Dendritic cell treated with granulocyte-macrophage colony-stimulating factor and Interleukin-4, amounts not matched to agents 40 ng/mL and 50 ng/mL, for 4 days (primary cell): Measurements from ENCODE around the gene PARVA.

Experiments
- H3K27ac Mint-ChIP-seq: one replicate; pipeline ENCODE4 v1.8.0; 2022; ENCODE audit warnings: mild to moderate bottlenecking, mixed read lengths
- H3K27me3 Mint-ChIP-seq: one replicate; pipeline ENCODE4 v1.8.0; 2022; ENCODE audit warnings: mild to moderate bottlenecking, mixed read lengths
- H3K36me3 Mint-ChIP-seq: one replicate; pipeline ENCODE4 v1.8.0; 2022; ENCODE audit warnings: low read depth, mixed read lengths
- H3K4me1 Mint-ChIP-seq: one replicate; pipeline ENCODE4 v1.8.0; 2022; ENCODE audit warnings: low read depth, mixed read lengths
- H3K4me3 Mint-ChIP-seq: one replicate; pipeline ENCODE4 v1.8.0; 2022; ENCODE audit warnings: mild to moderate bottlenecking, moderate library complexity, mixed read lengths
- H3K9me3 Mint-ChIP-seq: one replicate; pipeline ENCODE4 v1.8.0; 2022; ENCODE audit warnings: mixed read lengths
- intact Hi-C: fragments of 100-400 bp; cut with micrococcal nuclease; formaldehyde crosslinking; loops from one replicate; pipeline ENCODE4 v1.15.0; 2022

PARVA gene

DNA sequence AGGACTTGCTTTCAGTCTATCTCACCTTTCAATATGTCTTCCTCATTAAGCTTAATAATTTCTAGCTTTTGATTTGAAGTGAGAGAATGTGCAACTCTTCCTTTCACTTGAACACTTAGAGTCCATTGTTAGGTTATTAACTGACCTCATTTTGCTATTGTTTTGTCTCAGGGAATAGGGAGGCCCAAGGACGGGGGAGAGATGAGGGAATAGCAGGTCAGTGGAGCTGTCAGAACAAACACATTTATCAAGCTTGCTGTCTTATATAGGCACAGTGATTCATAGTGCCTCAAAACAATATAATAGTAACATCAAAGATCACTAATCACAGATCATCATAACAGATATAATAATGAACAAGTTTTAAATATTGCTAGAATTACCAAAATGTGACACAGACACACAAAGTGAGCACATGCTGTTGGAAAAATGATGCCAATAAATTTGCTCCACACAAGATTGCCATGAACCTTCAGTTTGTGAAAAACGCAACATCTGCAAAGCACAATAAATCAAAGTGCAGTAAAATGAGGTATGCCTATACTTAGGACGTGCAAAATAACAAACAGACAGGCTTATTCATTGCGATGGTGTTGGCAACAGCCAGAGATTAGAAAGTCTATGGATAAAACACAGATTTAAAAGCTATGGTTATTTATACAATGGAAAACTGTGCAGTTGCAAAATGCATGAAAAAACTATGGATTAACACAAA lies 190.5 kb downstream of the PARVA start:
- no peak overlapping the region for H3K4me3 Mint-ChIP-seq
- H3K9me3 Mint-ChIP-seq: no peaks in the 10 kb centered on the region
- H3K36me3 Mint-ChIP-seq: no peaks in the 10 kb centered on the region
- intact Hi-C loops: no loop called here
- H3K27ac Mint-ChIP-seq: no peak overlapping the region
- no peaks in the 10 kb centered on the region for H3K4me1 Mint-ChIP-seq
- H3K27me3 Mint-ChIP-seq: no peaks in the 10 kb centered on the region

DNA sequence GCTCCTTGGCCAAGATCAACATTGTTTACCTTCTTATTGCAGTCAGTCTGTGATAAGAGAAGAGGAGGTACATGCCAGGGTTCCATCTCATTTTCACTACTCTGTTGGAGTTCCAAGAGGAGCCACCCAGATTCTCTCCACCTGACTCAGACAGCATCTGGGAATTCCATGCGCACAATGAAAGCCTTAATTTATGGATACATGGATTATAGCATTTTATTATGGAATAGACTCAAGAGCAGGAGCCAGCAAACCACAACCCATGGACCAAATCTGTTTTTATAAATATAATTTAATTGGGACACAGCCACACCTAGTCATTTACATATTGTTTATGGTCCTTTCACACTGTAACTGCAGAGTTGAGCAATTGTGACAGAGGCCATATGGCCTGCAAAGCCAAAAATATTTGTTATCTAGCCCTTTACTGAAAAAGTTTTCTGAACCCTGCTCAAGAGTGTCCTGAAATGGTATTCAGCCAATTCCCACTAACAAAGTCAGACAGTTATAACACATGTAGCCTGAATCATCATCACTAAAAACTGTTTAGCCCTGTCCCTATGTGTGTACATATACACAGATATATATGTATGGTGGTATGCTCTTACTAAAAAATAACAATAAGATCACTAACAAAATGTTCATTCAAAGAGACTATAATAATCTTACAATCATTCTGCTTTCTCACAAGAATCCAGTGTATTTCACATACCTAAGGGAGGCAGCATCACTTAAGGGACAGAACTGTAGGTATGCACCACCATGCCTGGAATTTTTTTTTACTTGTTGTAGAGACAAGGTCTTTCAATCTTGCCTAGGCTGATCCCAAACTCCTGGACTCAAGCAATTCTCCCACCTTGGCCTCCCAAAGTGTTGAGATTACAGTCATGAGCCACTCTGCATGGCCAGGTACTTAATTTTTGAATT lies 192.4 kb downstream of the PARVA start:
- H3K36me3 Mint-ChIP-seq: no peaks in the 10 kb centered on the region
- H3K27me3 Mint-ChIP-seq: no peaks in the 10 kb centered on the region

DNA sequence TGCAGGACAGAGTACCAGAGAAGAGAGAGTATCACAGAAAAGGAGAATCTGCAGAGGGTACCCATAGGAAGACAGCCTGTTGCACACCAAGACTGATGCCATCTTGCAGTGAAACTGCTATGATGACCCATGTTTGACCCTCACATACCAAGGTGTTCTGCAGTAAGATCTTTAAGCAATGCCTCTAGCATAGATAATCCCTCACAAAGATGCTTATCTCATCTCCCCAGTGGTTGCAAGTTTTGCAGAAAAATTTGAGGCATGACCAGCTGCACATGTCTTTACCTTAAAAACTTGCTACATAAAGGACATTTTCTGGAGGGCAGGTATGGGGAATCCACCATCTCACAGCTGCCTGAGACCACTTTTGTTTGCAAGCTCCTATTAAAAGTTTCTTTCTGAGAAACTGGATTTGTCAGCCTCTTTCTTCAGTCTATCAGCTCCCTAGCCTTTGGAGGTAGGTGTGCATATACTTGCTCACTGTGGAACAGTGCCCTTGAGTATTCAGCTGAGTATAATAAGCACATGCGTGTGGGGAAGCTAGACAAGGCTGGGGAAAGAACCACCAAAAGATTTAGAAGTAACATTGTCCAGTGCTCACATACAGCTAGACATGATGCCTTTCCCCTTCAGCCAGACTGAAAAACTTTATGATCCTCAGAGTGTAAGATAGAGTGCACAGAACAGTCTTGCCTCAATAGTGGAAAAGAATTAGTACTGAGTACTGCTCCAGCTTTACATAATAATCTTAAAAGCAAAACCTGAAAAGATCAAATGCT lies 196.5 kb downstream of the PARVA start:
- Mint-ChIP-seq H3K9me3 (no peaks in the 10 kb centered on the region), H3K27me3 (no peaks in the 10 kb centered on the region), H3K27ac (no peak overlapping the region), H3K4me1 (no peaks in the 10 kb centered on the region), H3K36me3 (no peaks in the 10 kb centered on the region), H3K4me3 (no peak overlapping the region)
- intact Hi-C loops: no loop called here

More for the DNA sequence above, 192.4 kb downstream of the PARVA start:
- Mint-ChIP-seq H3K27ac (no peak overlapping the region), H3K4me3 (no peak overlapping the region), H3K9me3 (no peaks in the 10 kb centered on the region), H3K4me1 (no peaks in the 10 kb centered on the region)
- intact Hi-C loops: no loop called here

DNA sequence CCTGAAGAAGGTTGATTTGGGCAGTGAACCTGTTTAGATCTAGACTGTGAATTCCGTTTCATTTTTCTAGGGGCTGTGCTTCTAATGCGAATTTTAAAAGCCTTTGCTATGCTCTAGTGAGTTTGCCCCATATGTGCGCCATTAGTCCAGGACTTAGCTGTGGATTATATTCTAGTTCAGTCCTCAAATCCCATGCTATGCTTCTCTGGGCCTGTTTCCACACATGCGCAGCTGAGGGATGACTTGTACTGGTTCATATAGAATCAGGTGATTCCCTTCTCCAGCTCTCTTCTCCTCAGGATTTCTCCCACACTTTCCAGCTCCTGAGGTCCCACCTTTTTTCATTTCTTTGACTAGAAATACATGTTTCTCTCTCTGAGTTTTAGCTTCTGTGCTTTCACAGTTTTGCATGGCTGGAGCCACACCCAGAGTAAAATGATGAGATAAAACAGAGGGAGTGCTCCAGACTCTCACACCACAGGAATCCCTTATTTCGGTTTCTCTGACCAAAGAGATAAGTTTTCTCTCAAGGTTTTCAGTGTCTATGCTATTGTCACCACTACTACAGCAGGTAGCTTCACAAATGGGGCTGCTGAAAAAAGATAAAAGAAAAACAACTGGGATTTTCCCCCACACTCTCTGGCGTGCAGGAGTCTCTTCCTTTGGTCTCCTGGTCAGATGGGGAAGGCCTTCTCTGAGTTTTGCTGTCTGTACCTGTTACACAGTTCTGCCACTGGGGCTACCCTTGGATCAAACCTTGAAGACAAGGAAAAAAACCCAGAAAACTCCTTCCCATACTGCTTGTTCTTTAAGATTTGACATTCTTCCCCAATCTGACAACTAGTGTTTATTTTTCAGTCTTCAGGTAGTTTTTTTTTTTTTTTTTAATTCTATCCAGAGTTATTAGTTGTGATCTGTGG lies 200.6 kb downstream of the PARVA start:
- Mint-ChIP-seq H3K9me3 (no peaks in the 10 kb centered on the region), H3K4me3 (no peak overlapping the region), H3K27ac (no peak overlapping the region), H3K4me1 (no peaks in the 10 kb centered on the region), H3K27me3 (peaks cover 2% of the 10 kb centered on the region), H3K36me3 (no peaks in the 10 kb centered on the region)
- intact Hi-C loops: no loop called here

DNA sequence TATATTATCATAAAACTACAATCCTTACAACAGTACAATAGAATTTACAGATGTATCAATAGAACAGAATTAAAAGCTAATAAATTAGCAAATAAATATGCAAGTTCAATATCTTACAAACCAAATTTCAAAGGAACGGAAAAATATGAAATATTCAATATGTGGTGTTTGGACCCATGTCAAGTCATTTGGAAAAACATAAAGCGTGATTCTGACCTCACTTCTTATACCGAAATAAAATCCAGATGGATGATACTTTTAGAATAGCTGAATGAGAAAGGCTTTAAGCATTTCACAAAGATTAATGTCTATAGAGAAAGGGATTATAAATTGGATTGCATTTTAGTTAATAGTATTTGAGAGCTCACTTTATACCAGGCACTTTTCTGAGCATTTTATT lies 204.0 kb downstream of the PARVA start:
- no peaks in the 10 kb centered on the region for H3K9me3 Mint-ChIP-seq
- no peak overlapping the region for H3K27ac Mint-ChIP-seq
- no peaks in the 10 kb centered on the region for H3K36me3 Mint-ChIP-seq
- H3K27me3 Mint-ChIP-seq: peaks cover 3% of the 10 kb centered on the region
- intact Hi-C loops: no loop called here
- H3K4me1 Mint-ChIP-seq: no peaks in the 10 kb centered on the region
- no peak overlapping the region for H3K4me3 Mint-ChIP-seq

DNA sequence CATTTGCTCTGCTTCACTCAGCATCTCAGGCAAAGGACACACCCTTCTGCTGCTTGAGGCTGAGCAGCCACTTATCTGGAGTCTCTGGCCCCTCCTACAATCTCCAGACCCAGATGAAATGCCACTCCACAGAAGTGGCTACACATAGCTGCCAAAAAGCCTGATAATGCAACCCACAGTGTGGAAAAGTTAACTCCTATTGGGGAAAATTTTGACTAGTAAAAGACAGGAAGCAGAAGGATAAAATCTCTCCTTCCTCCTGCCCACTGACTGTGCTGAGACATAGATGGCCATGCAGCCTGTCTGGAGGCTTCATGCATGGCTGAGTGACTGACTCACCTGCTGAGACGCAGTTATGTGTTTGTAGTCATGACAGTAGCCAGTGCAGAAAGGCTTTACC lies 204.6 kb downstream of the PARVA start:
- Mint-ChIP-seq H3K27me3 (peaks cover 3% of the 10 kb centered on the region), H3K36me3 (no peaks in the 10 kb centered on the region), H3K27ac (no peak overlapping the region), H3K4me1 (no peaks in the 10 kb centered on the region), H3K4me3 (no peak overlapping the region), H3K9me3 (no peaks in the 10 kb centered on the region)
- intact Hi-C loops: no loop called here
